ENCODE data around the gene ETFA.

- no peak for TF ChIP-seq CTCF (IDR thresholded peaks at IDR 0.05 in 4 of 5, conservative IDR thresholded peaks at IDR 0.05 in 1 of 5)
- no peak for TF ChIP-seq POLR2A (IDR thresholded peaks at IDR 0.05)
Measured at GRCh38 chr15:76328106-76328696, 16.9 kb upstream of the ETFA start.

All from gastrocnemius medialis (tissue), 4 donors.